Measurements from ENCODE around the gene MADD.

DNA sequence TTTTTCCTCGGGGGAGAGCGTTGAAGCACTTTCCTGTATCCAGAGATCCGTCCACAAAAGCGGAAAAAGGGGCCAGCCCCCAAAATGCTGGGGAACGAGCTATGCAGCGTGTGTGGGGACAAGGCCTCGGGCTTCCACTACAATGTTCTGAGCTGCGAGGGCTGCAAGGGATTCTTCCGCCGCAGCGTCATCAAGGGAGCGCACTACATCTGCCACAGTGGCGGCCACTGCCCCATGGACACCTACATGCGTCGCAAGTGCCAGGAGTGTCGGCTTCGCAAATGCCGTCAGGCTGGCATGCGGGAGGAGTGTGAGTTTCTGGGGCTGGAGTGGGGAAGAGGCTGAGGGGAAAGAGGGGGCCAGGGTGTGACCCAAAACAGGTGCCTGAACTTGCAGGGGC is 9.6 kb upstream of the MADD start:
- TF ChIP-seq, protein P1, sequence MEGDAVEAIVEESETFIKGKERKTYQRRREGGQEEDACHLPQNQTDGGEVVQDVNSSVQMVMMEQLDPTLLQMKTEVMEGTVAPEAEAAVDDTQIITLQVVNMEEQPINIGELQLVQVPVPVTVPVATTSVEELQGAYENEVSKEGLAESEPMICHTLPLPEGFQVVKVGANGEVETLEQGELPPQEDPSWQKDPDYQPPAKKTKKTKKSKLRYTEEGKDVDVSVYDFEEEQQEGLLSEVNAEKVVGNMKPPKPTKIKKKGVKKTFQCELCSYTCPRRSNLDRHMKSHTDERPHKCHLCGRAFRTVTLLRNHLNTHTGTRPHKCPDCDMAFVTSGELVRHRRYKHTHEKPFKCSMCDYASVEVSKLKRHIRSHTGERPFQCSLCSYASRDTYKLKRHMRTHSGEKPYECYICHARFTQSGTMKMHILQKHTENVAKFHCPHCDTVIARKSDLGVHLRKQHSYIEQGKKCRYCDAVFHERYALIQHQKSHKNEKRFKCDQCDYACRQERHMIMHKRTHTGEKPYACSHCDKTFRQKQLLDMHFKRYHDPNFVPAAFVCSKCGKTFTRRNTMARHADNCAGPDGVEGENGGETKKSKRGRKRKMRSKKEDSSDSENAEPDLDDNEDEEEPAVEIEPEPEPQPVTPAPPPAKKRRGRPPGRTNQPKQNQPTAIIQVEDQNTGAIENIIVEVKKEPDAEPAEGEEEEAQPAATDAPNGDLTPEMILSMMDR (IDR thresholded peaks at IDR 0.05), result no peak
- TF ChIP-seq POLR2A (IDR thresholded peaks at IDR 0.05), result no peak

All from stomach (tissue), 4 donors.